ENCODE data around the gene TACR2. TPM values are rescaled to one million over a fixed set of nuclear protein-coding genes. Genes with fewer than 3 reads are reported as not detected.

TACR2 gene
- 0.29 TPM in 1 of 2 replicates, not detected in the other for total RNA-seq

DNA sequence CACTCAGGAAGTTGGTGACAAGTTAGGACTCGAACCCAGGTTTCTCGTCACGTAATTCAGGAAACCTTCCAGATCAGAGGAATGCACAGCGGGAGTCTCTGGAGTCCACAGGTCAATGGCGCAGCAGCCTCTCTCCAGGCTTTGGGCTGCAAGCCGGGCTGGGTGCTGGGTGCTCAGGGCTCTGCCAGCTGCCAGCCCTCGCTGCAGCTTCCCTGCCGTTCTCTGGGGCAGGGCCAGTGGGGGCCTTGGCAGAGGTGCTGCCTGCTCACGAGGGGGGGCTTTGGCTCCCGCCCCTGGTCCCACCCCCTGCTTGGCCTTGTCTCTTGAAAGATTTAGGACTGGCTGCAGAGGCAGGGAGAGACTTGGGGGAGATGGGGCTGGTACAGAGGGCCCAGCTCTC, at the start of gene TACR2:
TSS of gene TACR2 (minus strand) at position 224 of the 400 bp plus-strand sequence. CDS start 595 bp downstream, outside the sequence.

DNA sequence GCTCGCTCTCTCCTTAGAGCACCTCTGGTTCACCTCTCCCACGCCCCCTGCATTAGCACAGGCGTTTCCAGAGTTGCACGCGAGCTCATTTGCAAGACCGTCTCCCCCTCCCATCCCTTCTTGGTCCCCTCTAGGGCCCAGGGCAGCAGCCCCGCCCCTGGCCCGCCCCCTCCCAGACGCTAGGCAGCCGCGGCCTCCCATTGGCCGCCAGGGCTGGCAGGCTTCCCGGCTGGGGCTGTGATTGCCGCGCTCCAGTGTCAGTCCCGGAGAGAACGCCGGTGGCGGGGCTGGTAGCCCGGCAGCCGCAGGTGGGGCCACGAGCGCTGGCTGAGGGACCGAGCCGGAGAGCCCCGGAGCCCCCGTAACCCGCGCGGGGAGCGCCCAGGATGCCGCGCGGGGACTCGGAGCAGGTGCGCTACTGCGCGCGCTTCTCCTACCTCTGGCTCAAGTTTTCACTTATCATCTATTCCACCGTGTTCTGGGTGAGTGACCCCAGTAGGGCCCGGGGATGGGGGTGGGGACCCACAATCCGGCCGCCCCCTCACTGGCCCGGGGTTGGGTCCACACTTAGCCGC, 34.6 kb upstream of the TACR2 start, which contains the start of gene TSPAN15:
TSS of gene TSPAN15 (plus strand) at position 257 of the 575 bp plus-strand sequence. CDS start at position 387, 130 bp downstream.

Other genes with a start within 250 kb of the TACR2 start
- 14.4 and 31.0 TPM in 2 replicates for gene SUPV3L1, start 236.7 kb downstream of the TACR2 start, total RNA-seq
- gene HKDC1, start 196.6 kb downstream of the TACR2 start, total RNA-seq: 0.29 and 1.1 TPM in 2 replicates
- gene HK1, start 138.4 kb downstream of the TACR2 start, total RNA-seq: 117 and 124 TPM in 2 replicates
- gene TSPAN15, start 34.5 kb upstream of the TACR2 start, total RNA-seq: 11.0 and 14.0 TPM in 2 replicates
- not detected in 2 replicates for gene NEUROG3, start 156.5 kb upstream of the TACR2 start, total RNA-seq
- gene FAM241B, start 213.3 kb upstream of the TACR2 start, total RNA-seq: 0.18 and 0.29 TPM in 2 replicates